GM18909 (cell line): ENCODE data around the gene ZBP1.

Experiments used
- ATAC-seq: cut with Tn5 transposase; IDR thresholded peaks from one replicate; pipeline ENCODE4 v1.9.1; 2021; ENCODE audit warnings: mild to moderate bottlenecking; ENCODE audit not compliant: unreplicated experiment, poor library complexity

The ZBP1 gene

GRCh38 chr20:57577679-57578475 is 42.3 kb downstream of the ZBP1 start:
- no peak for ATAC-seq

DNA sequence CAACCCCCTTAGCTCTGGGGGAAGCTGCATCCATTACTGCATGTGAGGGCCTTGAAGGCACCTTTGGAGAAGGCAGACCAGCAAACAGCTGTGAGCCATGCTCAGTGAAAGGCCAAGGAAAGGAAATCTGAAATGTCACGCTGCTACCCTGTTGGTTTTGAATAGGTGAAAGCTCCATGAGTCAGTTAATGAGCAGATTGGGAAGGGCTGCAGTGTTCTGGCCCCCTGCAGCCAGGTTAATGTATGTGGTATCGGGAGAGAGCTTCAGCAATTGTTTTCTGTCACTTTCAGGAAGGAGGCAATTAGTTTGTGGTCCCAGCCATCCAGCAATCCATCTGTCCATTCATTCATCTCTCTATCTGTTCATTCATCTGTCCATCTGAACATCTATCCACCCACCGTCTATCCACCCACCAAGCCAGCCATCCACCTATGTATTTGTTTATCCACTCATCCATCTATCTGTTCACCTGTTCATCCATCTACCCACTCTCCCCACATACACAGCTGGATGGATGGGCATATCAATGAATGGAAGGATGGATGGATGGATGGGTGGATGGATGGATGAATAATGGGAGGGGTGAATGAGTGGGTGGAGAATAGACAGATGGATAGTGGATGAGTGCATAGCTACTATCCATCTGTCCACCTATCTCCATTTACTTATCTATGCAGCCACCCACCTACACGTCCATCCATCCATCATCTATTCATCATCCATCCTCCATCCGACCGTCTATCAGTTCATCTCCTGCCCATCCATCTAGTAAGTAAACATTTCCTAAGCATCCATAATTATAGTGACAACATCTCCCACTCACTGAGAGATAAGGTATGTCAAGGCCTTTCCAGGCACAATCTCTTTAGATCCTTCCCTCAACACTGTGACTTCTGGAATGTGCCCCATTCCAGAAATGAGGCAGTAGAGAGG is 43.3 kb downstream of the ZBP1 start:
- no peak for ATAC-seq

DNA sequence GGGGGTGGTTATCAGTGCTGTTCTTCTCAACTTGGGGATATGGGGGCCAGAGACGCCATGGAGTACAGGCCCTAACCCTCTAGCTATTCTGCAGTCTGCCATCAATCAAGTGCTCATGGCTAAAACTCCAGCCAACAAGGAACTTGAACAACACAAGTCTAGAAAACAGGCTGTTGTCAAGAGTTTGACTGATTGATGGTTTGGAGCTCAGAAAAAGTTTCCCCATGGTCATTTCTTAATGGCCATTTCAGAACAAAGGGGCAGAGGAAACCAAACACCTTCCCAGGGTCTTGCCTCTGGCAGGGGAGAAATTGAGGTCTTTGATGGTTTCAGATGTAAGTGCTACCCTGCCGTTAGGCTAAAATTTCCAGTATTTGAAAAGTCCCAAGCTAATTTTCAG is 44.2 kb downstream of the ZBP1 start:
- ATAC-seq = no peak

GRCh38 chr20:57574954-57575353 is 45.3 kb downstream of the ZBP1 start:
- no peak for ATAC-seq

DNA sequence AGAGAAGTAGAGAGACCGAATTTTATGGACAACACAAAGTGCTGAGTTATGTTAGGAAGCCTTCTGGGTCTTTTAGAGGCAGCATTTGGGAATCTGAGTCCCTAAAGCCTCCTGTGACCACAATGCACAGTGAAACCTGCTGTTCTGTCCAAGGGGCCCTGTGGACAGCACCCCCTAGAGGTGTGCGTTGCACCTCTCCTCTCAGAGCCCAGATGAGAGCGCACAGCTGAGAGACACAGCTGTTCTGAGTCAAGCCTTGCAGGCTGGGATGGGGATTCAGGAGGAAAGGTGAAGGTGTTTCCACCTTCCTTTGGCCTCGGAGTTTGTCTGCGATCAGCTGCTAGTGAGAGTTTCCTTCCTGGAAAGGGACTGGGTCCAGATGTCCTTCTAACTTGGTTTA is 46.3 kb downstream of the ZBP1 start:
- no peak for ATAC-seq

DNA sequence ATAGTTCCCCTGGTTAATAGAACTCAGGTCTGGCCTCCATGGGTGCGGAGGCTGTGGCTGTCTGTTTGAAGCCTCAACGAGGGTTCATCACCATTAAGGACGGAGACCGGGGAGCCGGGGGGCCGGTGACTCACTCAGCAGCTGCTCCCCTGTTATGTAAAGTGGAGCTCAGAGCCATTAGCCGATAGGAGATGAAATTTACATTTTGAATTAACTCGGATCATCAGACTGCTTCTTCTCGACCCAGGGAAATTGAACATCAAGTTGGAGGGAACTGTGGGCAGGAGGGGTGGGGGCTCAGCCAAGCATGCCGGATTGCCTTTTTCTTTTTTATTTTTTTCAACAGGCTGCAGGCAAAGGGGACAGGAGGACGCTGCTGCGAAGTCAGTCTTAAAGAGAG is 47.0 kb downstream of the ZBP1 start:
- ATAC-seq = no peak

DNA sequence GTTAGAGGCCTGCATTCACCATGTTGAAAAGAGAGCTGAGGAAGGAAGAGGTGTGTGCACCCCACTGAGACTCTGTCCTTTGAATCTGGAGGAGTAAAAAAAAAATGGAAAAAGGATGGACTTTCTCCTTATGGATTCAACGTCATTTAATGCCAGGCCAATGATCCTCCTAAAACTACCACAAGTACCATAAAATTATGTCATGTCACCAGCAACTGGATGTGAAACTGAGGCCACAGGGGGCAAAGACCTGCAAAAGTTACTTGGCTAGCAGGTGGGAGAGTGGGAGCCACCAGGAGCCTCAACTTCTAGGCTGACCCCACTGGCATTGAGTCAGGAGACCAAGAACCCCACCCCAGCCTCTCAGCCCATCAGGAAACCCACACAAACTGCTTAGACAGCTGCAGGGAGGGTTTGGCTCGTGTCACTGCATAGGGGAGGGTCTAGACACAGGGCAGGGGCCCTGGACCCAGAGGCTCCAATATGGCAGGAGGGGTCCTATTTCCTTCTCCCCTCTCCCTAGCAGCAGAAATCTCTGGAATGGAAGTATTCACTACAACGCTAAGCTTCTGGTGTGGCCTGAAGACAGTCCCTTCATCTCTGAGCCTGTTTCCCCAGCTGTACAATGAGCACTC is 48.3 kb downstream of the ZBP1 start:
- ATAC-seq = no peak

GRCh38 chr20:57570920-57571319 is 49.3 kb downstream of the ZBP1 start:
- no peak for ATAC-seq

DNA sequence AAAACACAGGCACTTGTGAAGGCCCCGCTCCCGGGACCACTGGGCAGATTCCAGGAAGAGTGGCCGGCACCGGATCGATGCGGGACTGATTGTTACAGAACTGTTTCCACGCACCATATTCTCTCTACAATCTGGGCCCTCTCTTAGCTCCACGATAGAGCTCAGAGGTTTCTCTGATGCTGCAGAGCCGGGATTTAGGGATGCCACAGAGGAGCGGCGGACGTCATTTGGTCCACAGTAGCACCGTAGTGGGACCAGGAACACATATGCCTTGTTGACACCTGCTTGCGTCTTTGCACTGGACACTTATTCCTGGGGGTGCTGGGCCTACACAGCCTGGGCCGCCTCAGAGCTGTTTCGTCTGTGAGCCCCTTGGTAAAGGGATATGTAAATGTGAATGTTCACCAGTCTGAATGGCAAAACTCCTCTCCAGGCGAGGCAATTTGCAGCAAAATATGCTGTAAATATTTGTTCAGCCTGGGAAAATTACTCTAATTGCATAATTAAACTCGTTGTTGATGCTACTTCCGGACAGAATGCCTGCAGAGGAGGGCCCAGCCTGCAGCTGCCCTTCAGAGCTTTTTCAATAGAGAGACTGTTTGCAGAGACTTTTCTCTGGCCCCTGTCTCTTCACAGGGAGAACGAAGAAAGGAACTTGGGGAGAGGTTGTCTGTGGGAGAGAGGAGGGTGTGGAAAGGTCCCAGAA is 49.9 kb downstream of the ZBP1 start:
- no peak for ATAC-seq

- ATAC-seq = no peak
Observed at GRCh38 chr20:57568960-57569359, 51.3 kb downstream of the ZBP1 start.

DNA sequence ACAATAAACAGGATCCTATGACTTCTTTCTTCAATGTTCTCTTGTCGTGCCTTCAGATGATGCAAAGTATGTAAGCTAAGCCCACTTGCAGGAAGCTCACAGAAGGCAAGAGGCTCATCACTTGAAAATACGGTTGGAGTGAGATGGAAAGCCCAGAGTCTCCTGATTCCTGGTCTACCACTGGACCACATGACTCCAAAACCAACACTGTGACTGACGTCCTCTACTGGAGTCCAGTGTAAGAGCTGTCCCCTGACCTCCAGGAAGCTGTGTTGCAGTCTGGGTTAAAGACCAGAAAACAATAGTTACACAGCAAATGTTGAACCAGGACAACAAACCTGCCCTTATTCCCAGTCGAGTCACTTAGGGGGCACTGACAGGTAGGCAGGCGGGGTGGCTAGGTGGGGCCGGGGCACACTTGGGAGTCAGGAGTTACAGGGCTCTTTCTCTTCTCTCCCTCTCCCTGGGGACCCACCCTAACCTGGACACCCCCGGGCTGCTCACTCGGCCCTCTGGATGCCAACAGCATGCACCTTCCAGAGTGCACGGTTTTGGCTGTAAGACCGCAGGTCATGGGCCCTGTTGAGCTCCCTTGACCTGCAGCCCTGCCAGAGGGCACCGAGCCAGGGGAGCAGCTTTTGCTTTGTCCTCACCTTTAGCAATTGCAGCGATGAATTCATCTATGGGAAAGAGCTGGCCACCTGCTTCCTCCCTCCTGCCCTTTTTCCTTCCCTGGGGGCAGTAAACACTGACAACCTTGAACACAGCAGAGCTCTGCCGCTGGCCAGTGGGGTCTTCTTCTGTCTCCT is 51.9 kb downstream of the ZBP1 start:
- ATAC-seq = no peak

GRCh38 chr20:57567471-57568079 is 52.7 kb downstream of the ZBP1 start:
- no peak for ATAC-seq

GRCh38 chr20:57566803-57567459 is 53.3 kb downstream of the ZBP1 start:
- ATAC-seq = no peak

DNA sequence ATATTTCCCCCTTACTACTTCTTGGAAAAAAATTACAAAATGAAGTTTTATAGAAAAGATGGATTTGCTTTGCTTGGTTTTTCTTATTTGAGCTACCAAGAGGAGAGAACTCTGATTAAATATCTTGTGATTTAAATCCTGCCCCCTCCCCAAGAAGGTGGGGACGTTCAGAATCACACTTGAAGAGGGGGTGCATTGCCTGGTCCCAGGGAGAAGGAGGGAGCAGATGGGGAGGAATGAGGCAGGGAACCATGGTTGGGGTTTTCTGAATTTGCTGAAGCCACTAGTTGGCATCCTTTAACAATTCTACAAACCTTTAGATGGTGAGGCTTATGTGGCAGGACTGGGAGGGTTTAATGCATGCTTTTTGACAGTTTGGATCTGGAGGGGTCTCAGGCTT is 53.8 kb downstream of the ZBP1 start:
- ATAC-seq = no peak

GRCh38 chr20:57564951-57565642 is 55.1 kb downstream of the ZBP1 start:
- no peak for ATAC-seq

DNA sequence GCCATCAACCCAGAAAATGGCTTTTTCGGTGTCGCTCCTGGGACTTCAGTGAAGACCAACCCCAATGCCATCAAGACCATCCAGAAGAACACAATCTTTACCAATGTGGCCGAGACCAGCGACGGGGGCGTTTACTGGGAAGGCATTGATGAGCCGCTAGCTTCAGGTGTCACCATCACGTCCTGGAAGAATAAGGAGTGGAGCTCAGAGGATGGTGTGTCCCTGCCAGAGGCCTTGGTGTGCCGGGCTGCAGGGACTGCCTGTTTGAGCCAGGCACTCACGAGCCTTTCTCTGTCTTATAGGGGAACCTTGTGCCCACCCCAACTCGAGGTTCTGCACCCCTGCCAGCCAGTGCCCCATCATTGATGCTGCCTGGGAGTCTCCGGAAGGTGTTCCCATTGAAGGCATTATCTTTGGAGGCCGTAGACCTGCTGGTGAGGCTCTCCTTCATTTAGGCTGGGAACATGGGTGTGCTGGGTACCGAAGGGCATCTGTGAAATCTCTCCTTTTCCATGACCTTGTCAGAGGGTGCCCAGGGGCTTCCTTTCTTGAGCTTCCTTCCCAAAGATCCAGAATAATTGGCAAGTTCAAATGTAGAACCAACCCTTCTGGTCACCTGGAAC is 55.9 kb downstream of the ZBP1 start:
- ATAC-seq = no peak

- no peak for ATAC-seq
Observed at GRCh38 chr20:57563522-57563921, 56.7 kb downstream of the ZBP1 start.
